ENCODE results near the gene SCFD2.

SCFD2 gene

DNA sequence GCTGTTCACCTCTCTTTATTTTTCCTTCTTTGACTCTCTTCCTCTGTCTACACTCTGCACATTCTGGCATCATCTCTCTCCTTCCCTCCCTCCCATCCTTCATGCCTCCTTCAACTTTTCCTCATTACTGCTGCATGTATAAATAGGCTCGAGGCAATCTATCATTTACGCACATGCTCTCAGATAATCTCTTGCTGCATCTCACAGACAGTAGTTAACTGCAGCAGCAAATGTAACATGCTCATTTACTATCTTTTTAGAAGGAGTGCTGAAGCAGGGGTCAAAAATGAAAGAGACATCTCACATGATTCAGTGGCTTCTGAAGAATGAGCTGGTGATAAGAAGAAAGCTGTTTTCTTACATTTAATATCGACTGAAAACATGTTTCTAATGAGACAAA lies 376.0 kb downstream of the SCFD2 start:
- no peak for DNase-seq (ENCODE audit: low read depth in 2 of 2)

GRCh38 chr4:52987392-52988056 lies 378.3 kb downstream of the SCFD2 start:
- DNase-seq (ENCODE audit: low read depth in 2 of 2) = no peak

- DNase-seq (ENCODE audit: low read depth in 2 of 2) = peak in 1 of 2 experiments; percentile 11
Observed at GRCh38 chr4:52984462-52984881, 381.4 kb downstream of the SCFD2 start.

DNA sequence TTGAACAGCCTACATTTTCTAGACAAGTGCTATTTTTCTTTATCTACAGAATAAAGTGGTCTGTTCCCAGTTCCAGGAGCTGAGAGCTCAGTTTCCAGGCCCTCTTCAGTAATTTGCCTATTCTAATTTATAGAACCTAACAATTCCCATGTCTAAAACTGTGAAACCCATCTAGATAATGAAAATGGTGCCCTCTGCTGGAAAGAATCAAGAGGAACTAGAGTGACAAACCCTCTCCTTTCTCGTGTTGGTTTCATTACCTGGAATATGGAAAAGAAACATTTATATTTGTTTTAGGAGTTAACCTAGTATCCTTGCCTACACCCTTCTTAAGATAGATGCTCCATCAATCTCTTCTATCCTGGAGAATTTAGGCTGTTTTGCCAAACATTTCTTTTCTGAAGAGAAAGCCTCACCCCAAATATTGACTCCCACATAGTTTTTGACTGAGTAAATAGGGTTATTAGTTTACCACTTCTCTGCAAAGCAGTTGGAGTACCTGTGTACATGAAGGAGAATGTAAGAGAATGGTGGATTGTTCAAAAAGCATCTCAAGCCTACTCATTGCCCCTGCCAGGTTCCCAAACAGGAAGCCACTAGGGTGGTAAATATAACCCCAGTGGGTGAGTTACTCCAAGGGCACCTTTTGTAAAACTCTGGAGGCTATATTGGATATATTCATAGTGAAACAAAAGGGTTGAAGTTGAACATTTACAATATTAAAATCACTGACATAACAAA lies 382.1 kb downstream of the SCFD2 start:
- peak in 1 of 2 experiments; percentile 39 for DNase-seq (ENCODE audit: low read depth in 2 of 2)

GRCh38 chr4:52982946-52983340 lies 382.9 kb downstream of the SCFD2 start:
- no peak for DNase-seq (ENCODE audit: low read depth in 2 of 2)

DNA sequence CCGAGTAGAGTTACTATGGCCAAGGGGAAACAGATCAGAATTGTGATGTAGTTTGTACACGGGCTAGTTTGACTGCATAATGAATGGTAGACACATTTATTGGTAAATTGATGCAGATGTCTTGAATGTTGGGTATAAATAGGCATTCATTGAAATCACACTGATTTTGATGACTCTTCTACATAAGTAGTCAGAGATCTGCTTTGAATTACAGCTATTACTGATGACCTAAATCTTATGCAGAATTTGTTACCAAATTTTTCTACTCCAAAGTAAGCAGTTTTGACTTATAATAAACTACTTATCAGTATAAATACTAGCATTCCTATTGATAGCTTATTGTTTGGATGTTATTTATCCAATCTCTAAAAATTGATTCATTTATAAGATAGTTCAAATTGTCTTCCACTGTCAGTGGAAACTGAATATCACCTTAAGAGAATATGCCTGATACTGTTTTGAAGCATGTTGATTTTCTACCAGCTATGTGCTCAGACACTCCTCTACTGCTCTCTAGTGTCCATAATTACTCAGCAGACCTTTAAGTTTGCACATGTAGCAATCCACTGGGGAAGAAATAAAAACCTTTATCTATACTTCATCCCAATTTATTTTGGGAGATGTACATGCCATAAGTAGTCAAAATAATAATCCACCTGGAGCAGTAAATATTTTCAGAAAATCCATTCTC lies 383.5 kb downstream of the SCFD2 start:
- peak in 1 of 2 experiments; percentile 43 for DNase-seq (ENCODE audit: low read depth in 2 of 2)

DNA sequence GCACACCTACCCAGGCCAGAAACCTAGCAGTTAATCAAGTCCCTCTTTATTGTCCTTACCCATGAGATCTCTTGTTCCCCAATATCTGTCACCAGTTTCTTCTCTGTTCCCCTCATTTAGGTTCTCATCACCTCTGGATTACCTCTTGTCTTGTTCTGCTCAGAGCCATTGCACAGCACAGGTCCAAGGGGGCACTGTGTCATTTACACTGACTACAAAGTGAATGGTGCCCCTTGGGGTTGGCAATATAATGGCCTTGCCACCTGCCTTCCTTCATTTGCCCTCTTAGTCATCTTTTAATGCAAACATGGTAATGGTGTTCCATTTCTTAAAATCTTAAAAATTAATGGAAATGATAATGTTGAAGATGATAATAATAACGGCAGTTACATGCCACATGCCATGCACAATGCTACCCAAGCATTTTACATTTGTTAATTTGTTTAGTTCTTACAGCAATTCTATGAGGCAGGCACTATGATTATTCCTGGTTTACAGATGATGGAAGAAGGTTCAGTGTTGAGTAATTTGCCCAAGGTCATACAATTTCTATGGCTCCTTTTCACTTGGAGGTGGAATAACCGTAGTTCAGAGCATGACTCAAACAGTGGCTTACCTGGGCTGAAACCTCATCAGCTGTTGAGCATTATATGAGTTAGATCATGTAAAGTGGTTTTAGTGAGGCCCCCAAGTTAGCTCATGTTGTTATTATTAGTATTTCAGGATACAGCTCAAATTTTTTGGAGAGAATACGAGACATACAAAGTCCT lies 385.9 kb downstream of the SCFD2 start:
- DNase-seq (ENCODE audit: low read depth in 2 of 2) = no peak

GRCh38 chr4:52979020-52979419 lies 386.8 kb downstream of the SCFD2 start:
- no peak for DNase-seq (ENCODE audit: low read depth in 2 of 2)

DNA sequence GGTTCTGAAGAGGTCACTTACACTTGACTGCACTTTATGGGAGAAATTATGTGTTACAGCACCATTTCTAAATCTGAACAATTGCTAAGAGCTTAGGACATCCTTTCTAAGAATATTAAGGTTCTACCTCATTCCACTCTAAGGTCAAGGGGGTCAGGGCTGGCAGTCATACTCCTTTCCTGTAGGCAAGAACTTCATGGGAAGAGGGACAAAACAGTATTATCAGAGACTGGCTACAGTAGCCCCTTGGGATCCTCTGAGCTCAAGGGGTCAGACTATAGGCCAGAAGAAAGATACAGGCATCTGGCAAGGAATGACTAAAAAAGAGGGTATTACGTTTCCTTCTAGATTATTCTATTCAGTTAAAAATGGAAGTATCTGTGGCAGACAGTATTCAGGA lies 388.6 kb downstream of the SCFD2 start:
- DNase-seq (ENCODE audit: low read depth in 2 of 2) = no peak

- no peak for DNase-seq (ENCODE audit: low read depth in 2 of 2)
Observed at GRCh38 chr4:52976523-52977230, 389.2 kb downstream of the SCFD2 start.

GRCh38 chr4:52968691-52969090 lies 397.2 kb downstream of the SCFD2 start:
- no peak for DNase-seq (ENCODE audit: low read depth in 2 of 2)

- no peak for DNase-seq (ENCODE audit: low read depth in 2 of 2)
Observed at GRCh38 chr4:52968241-52968640, 397.6 kb downstream of the SCFD2 start.

GRCh38 chr4:52966781-52967180 lies 399.1 kb downstream of the SCFD2 start:
- DNase-seq (ENCODE audit: low read depth in 2 of 2) = no peak

GRCh38 chr4:52966172-52966571 lies 399.7 kb downstream of the SCFD2 start:
- DNase-seq (ENCODE audit: low read depth in 2 of 2) = no peak

GRCh38 chr4:52964561-52965101 lies 401.2 kb downstream of the SCFD2 start:
- DNase-seq (ENCODE audit: low read depth in 2 of 2) = no peak

- DNase-seq (ENCODE audit: low read depth in 2 of 2) = no peak
Observed at GRCh38 chr4:52964011-52964410, 401.9 kb downstream of the SCFD2 start.

DNA sequence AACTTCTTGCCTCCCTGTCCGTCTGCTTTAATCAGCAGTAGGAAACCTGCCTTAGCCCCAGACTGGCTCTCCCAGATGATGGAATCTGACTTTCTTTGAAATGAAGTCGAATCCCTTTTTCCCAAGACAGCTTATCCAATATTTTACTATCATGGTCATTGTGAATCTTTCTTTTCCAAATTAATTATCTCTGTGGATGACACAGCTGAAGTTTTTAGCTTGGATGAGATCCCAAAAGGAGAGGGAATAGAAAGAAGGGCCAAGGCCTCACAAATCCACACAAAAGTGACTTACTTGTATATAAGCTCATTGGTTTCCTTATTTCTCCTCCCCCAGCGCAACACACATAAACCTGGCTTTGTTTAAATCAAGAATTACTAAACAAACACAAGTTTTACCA lies 403.1 kb downstream of the SCFD2 start:
- DNase-seq (ENCODE audit: low read depth in 2 of 2) = no peak

GRCh38 chr4:52961666-52962412 lies 404.0 kb downstream of the SCFD2 start:
- no peak for DNase-seq (ENCODE audit: low read depth in 2 of 2)

GRCh38 chr4:52959541-52959940 lies 406.3 kb downstream of the SCFD2 start:
- peak; percentile 92 to 95 for DNase-seq (ENCODE audit: low read depth in 2 of 2)
